Astrocyte of the cerebellum (primary cell): ENCODE measurements around the gene ZNF584.

Source experiments
- DNase-seq: peaks from one replicate; pipeline ENCODE4 v3.0.0-alpha.2; 2011; ENCODE audit warnings: low read depth
- H3K4me3 ChIP-seq: 2 replicates; pipeline ENCODE4 v1.5.1; 2011; ENCODE audit warnings: mild to moderate bottlenecking, low read depth, low read length, moderate library complexity
- CTCF ChIP-seq: IDR thresholded peaks from 2 replicates; pipeline ENCODE4 v1.5.1; 2012; ENCODE audit warnings: low read length, low read depth, moderate library complexity, mild to moderate bottlenecking; ENCODE audit errors: missing control alignments
- in situ Hi-C: cut with HindIII; loops from 2 replicates; pipeline ENCODE4 v1.10.0; 2017; ENCODE audit warnings: low sequenced_read_pairs

The ZNF584 gene

GRCh38 chr19:58395220-58395978 lies 13.1 kb upstream of the ZNF584 start, which contains the start of gene RNF225:
TSS of gene RNF225 (plus strand) at chr19:58395656. CDS start at chr19:58396090, 434 bp downstream.
- in situ Hi-C loops: no loop called here
- H3K4me3 ChIP-seq: no peak within 1 kb of the TSS
- no peak for TF ChIP-seq CTCF
- DNase-seq: no peak

GRCh38 chr19:58395979-58396627 lies 12.3 kb upstream of the ZNF584 start:
- no peak for TF ChIP-seq CTCF
- in situ Hi-C loops: no loop called here
- no peak for DNase-seq
- H3K4me3 ChIP-seq: no peak overlapping the region

GRCh38 chr19:58396691-58397532 lies 11.5 kb upstream of the ZNF584 start:
- TF ChIP-seq CTCF: no peak
- H3K4me3 ChIP-seq: no peak overlapping the region
- DNase-seq: no peak

GRCh38 chr19:58397533-58398037 lies 10.9 kb upstream of the ZNF584 start:
- H3K4me3 ChIP-seq: no peak overlapping the region
- DNase-seq: no peak
- no peak for TF ChIP-seq CTCF
- in situ Hi-C loops: no loop called here

More at GRCh38 chr19:58396691-58397532, 11.5 kb upstream of the ZNF584 start:
- in situ Hi-C loops: no loop called here

- DNase-seq: no peak
- no peak overlapping the region for H3K4me3 ChIP-seq
- in situ Hi-C loops: no loop called here
- TF ChIP-seq CTCF: no peak
Measured at GRCh38 chr19:58398087-58398486, 10.4 kb upstream of the ZNF584 start.

- no peak for DNase-seq
- in situ Hi-C loops: no loop called here
- TF ChIP-seq CTCF: no peak
- no peak overlapping the region for H3K4me3 ChIP-seq
Measured at GRCh38 chr19:58398545-58398944, 9.9 kb upstream of the ZNF584 start.
